OCI-LY7 (cell line): ENCODE results near the gene IRAK3. TPM values are rescaled to one million over a fixed set of nuclear protein-coding genes. Genes with fewer than 3 reads are reported as not detected.
"Not testable (repeated sequence)": the region's sequence is repeated elsewhere in the genome, so short reads cannot be mapped to it uniquely, and the experiment has no call there.

Experiments used
- BruUV-seq: library from RNA; stranded (reverse); fragments of 400-500 nt; replicated peaks from 2 replicates; lab custom pipeline; 2021; lab: Mats Ljungman, UMichigan
- CTCF ChIA-PET: fragments of 300-600 bp; sonication (Branson Sonifier 250); formaldehyde crosslinking; loops from one replicate; lab custom pipeline; 2022; ENCODE audit warnings: antibody characterized with exemption; ENCODE audit not compliant: unreplicated experiment; lab: Charles Lee
- POLR2A ChIA-PET: fragments of 300-600 bp; sonication (Branson Sonifier 250); formaldehyde crosslinking; loops from one replicate; lab custom pipeline; 2022; ENCODE audit warnings: antibody characterized with exemption; lab: Charles Lee
- DNase-seq: peaks from one replicate; pipeline ENCODE4 v3.0.0-alpha.2; 2015; ENCODE audit warnings: low spot score
- H2AFZ ChIP-seq: fragments of 200-600 bp; sonication (generic), shearing (Covaris generic); 2 replicates; pipeline ENCODE4 v1.6.1; 2014; ENCODE audit warnings: mild to moderate bottlenecking, antibody characterized with exemption, low read length, moderate library complexity
- H3K27ac ChIP-seq: fragments of 200-600 bp; sonication (generic); 2 replicates; pipeline ENCODE4 v1.5.1; 2014; ENCODE audit warnings: mixed run types, low read depth, mild to moderate bottlenecking, moderate library complexity, low read length, inconsistent platforms; ENCODE audit not compliant: poor library complexity, severe bottlenecking
- H3K36me3 ChIP-seq: fragments of 200-600 bp; sonication (generic); 2 replicates; pipeline ENCODE4 v1.6.1; 2014; ENCODE audit warnings: mild to moderate bottlenecking, antibody characterized with exemption, low read length, moderate library complexity, mixed read lengths; ENCODE audit not compliant: insufficient read depth
- H3K4me1 ChIP-seq: fragments of 200-600 bp; sonication (generic); 2 replicates; pipeline ENCODE4 v1.5.1; 2014; ENCODE audit warnings: mild to moderate bottlenecking, low read length; ENCODE audit not compliant: insufficient read depth, poor library complexity, severe bottlenecking
- H3K4me2 ChIP-seq: fragments of 200-600 bp; sonication (generic); 2 replicates; pipeline ENCODE4 v1.6.1; 2014; ENCODE audit warnings: mild to moderate bottlenecking, low read length
- H3K4me3 ChIP-seq: fragments of 200-600 bp; sonication (generic); 2 replicates; pipeline ENCODE4 v1.5.1; 2014; ENCODE audit warnings: mild to moderate bottlenecking, low read depth, low read length; ENCODE audit not compliant: poor library complexity, severe bottlenecking
- H3K79me2 ChIP-seq: fragments of 200-600 bp; sonication (generic); 2 replicates; pipeline ENCODE4 v1.6.1; 2016; ENCODE audit warnings: low read depth, mild to moderate bottlenecking, low read length, moderate library complexity, mixed read lengths; ENCODE audit not compliant: insufficient read depth
- H3K9me2 ChIP-seq: fragments of 200-600 bp; sonication (generic); 2 replicates; pipeline ENCODE4 v1.6.1; 2016; ENCODE audit warnings: mild to moderate bottlenecking, low read length, mixed read lengths; ENCODE audit not compliant: insufficient read depth
- H3K9me3 ChIP-seq: fragments of 200-600 bp; sonication (generic); 2 replicates; pipeline ENCODE4 v1.6.1; 2014; ENCODE audit warnings: mild to moderate bottlenecking, mixed run types, low read length, mixed read lengths
- H4K20me1 ChIP-seq: fragments of 200-600 bp; sonication (generic); 2 replicates; pipeline ENCODE4 v1.6.1; 2014; ENCODE audit warnings: mild to moderate bottlenecking, antibody characterized with exemption, low read length, moderate library complexity, mixed read lengths; ENCODE audit not compliant: insufficient read depth
- CTCF ChIP-seq: fragments of 200-600 bp; sonication (generic); conservative IDR thresholded peaks from 2 replicates; pipeline ENCODE4 v1.5.1; 2014; ENCODE audit warnings: mild to moderate bottlenecking, antibody characterized with exemption, low read length, moderate library complexity, mixed read lengths
- EZH2phosphoT487 ChIP-seq: fragments of 200-600 bp; sonication (generic); IDR thresholded peaks from 2 replicates; pipeline ENCODE4 v1.6.1; 2018; ENCODE audit warnings: low read depth, borderline replicate concordance, mild to moderate bottlenecking, mixed run types, antibody characterized with exemption, low read length, moderate library complexity, mixed read lengths
- intact Hi-C: fragments of 100-400 bp; cut with micrococcal nuclease; formaldehyde crosslinking; loops from one replicate; pipeline ENCODE4 v1.10.0; 2022; ENCODE audit not compliant: unreplicated experiment
- total RNA-seq, 2 experiments: library from RNA; depleted of rRNA in 1 of 2; stranded (reverse); fragments of >200 nt in 1 of 2; shearing (Covaris generic) in 1 of 2; gene quantifications; 2 replicates each; pipeline ENCODE4 v1.2.3, GENCODE V29; 2014 to 2022

The IRAK3 gene
- total RNA-seq, 2 experiments from 2014 or later: 0.08 TPM; not detected in 1

GRCh38 chr12:66210840-66211239 lies 21.8 kb downstream of the IRAK3 start:
- POLR2A ChIA-PET: no interaction called here
- no peak for TF ChIP-seq CTCF
- TF ChIP-seq EZH2phosphoT487: no peak
- Histone ChIP-seq H3K27ac (no peak overlapping the region), H3K9me2 (no peaks in the 10 kb centered on the region), H3K9me3 (no peaks in the 10 kb centered on the region), H3K4me2 (no peak overlapping the region), H4K20me1 (no peaks in the 10 kb centered on the region), H2AFZ (no peak overlapping the region), H3K4me1 (no peaks in the 10 kb centered on the region), H3K4me3 (no peak overlapping the region), H3K36me3 (no peaks in the 10 kb centered on the region), H3K79me2 (no peaks in the 10 kb centered on the region)
- CTCF ChIA-PET: no interaction called here
- BruUV-seq: no TSS peak
- no peak for DNase-seq
- intact Hi-C loops: no loop called here

GRCh38 chr12:66211573-66211972 lies 22.6 kb downstream of the IRAK3 start:
- H3K36me3 ChIP-seq, H3K4me3 ChIP-seq, DNase-seq, H2AFZ ChIP-seq, H3K9me2 ChIP-seq, H4K20me1 ChIP-seq, H3K9me3 ChIP-seq, CTCF ChIA-PET, H3K27ac ChIP-seq, intact Hi-C loops, H3K4me1 ChIP-seq, BruUV-seq, H3K4me2 ChIP-seq, H3K79me2 ChIP-seq: not testable (repeated sequence)
- POLR2A ChIA-PET: interaction anchor here (0.7 kb wide), 1 partner anchor 45 kb away, joined by 3 read pairs; no protein-coding TSS in a partner anchor

GRCh38 chr12:66213011-66213410 lies 24.0 kb downstream of the IRAK3 start:
- BruUV-seq, H3K9me2 ChIP-seq, H3K27ac ChIP-seq, H3K9me3 ChIP-seq, DNase-seq, H2AFZ ChIP-seq, H3K36me3 ChIP-seq, H3K4me3 ChIP-seq, CTCF ChIA-PET, intact Hi-C loops, H4K20me1 ChIP-seq, H3K79me2 ChIP-seq, H3K4me2 ChIP-seq: not testable (repeated sequence)
- H3K4me1 ChIP-seq: peaks cover 13% of the 10 kb centered on the region
- POLR2A ChIA-PET: interaction anchor here (0.6 kb wide), 1 partner anchor 87 kb away, joined by 6 read pairs; no protein-coding TSS in a partner anchor
